ENCODE measurements around the gene ALPL. TPM values are rescaled to one million over a fixed set of nuclear protein-coding genes. Genes with fewer than 3 reads are reported as not detected.

Gene ALPL
- total and polyA plus RNA-seq, 4 donors = 3.3 to 93.1 (median 40.7) TPM

DNA sequence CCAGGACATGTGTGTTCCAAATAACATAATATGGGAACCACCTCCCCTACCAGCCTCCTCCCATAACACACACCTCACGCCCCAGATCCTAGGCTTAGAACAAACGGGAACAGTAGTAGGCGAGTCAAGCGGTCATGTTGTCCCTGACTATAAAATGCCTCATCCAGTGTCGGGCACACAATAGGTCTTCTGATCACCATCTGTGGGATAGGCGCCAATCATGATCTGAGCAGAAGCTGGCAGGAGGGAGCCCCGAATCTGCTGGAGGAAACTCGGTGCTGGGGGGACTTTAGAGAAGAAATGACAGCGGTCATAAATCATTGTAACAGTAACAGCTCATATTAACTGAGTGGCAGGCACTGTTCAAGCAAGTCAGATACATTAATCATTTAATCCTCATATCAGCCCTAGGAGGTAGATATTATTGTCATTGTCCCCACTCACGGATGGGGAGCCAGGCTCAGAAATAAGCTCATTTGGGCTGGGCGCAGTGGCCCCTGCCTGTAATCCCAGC lies 13.4 kb downstream of the ALPL start (continued):
- TF ChIP-seq, protein P1, sequence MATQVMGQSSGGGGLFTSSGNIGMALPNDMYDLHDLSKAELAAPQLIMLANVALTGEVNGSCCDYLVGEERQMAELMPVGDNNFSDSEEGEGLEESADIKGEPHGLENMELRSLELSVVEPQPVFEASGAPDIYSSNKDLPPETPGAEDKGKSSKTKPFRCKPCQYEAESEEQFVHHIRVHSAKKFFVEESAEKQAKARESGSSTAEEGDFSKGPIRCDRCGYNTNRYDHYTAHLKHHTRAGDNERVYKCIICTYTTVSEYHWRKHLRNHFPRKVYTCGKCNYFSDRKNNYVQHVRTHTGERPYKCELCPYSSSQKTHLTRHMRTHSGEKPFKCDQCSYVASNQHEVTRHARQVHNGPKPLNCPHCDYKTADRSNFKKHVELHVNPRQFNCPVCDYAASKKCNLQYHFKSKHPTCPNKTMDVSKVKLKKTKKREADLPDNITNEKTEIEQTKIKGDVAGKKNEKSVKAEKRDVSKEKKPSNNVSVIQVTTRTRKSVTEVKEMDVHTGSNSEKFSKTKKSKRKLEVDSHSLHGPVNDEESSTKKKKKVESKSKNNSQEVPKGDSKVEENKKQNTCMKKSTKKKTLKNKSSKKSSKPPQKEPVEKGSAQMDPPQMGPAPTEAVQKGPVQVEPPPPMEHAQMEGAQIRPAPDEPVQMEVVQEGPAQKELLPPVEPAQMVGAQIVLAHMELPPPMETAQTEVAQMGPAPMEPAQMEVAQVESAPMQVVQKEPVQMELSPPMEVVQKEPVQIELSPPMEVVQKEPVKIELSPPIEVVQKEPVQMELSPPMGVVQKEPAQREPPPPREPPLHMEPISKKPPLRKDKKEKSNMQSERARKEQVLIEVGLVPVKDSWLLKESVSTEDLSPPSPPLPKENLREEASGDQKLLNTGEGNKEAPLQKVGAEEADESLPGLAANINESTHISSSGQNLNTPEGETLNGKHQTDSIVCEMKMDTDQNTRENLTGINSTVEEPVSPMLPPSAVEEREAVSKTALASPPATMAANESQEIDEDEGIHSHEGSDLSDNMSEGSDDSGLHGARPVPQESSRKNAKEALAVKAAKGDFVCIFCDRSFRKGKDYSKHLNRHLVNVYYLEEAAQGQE (IDR thresholded peaks at IDR 0.05) = no peak
- TF ChIP-seq GABPA (IDR thresholded peaks at IDR 0.05 in 1 of 2, conservative IDR thresholded peaks at IDR 0.05 in 1 of 2) = no peak

DNA sequence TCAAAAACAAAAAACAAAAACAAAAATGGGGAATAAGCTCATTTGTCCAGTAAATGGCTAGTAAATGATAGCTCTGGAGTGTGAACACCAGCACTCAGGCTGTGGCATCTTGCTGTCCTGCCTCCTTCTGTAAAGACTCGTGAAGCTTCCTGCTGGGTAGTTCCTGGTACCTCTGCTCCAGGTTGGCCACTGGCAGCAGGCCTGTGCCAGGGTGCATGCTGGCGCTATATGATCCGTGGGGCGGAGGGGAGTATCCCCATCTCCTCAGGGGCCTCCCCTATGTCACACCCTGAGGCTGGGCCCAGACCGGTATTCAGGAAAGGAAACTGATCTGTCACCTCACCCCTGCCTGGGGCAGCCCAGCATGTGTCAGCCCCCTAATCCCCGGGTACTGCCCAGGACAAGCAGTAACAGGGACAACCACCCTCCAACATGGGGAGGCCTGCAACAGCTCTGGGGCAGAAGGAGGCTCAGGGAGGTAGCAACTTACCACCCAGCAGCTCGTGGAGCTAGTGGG lies 14.1 kb downstream of the ALPL start:
- Histone ChIP-seq H3K36me3 (ENCODE audit: control insufficient read depth in 4 of 4, insufficient read depth in 3 of 4, low read depth in 1 of 4, low read length in 3 of 4) (no peaks in the 10 kb centered on the region), H3K4me3 (ENCODE audit: low read depth in 1 of 3, low read length in 3 of 3) (no peak overlapping the region), H3K27me3 (ENCODE audit: control insufficient read depth in 4 of 4, insufficient read depth in 4 of 4, low read length in 3 of 4) (no peaks in the 10 kb centered on the region), H3K4me1 (ENCODE audit: control insufficient read depth in 4 of 4, insufficient read depth in 4 of 4, low read length in 3 of 4) (peaks cover 0 to 3% (median 0%) of the 10 kb centered on the region in 4 donors), H3K9me3 (ENCODE audit: control insufficient read depth in 4 of 4, low read length in 3 of 4) (no peaks in the 10 kb centered on the region), H3K9ac (ENCODE audit: low read depth in 1 of 2, low read length in 2 of 2) (no peak overlapping the region), H3K27ac (ENCODE audit: low read depth in 1 of 2, low read length in 2 of 2) (no peak overlapping the region)
- no peak for TF ChIP-seq HNF4G (IDR thresholded peaks at IDR 0.05)
- no peak for TF ChIP-seq RAD21 (IDR thresholded peaks at IDR 0.05)
- no peak for DNase-seq (ENCODE audit: low spot score)
- 85% methylated on average over 7 of the region's 7 CpGs for WGBS

DNA sequence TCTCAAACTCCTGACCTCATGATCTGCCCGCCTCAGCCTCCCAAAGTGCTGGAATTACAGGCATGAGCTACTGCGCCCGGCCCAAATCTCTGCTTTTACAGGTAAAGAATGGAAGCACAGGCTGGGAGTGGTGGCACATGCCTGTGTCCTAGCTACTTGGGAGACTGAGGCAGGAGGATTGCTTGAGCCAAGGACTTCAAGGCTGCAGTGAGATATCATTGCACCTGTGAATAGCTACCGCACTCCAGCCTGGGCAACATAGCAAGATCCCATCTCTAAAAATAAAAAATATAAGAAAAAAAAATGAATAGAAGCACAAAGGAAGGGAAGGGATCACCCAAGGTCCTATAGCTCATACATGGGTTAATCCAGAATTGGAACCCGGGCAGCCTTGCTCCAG lies 15.0 kb downstream of the ALPL start:
- DNase-seq (ENCODE audit: low spot score) = no peak
- Histone ChIP-seq H3K36me3 (ENCODE audit: control insufficient read depth in 4 of 4, insufficient read depth in 3 of 4, low read depth in 1 of 4, low read length in 3 of 4) (no peaks in the 10 kb centered on the region), H3K27ac (ENCODE audit: low read depth in 1 of 2, low read length in 2 of 2) (no peak overlapping the region), H3K27me3 (ENCODE audit: control insufficient read depth in 4 of 4, insufficient read depth in 4 of 4, low read length in 3 of 4) (no peaks in the 10 kb centered on the region), H3K9ac (ENCODE audit: low read depth in 1 of 2, low read length in 2 of 2) (no peak overlapping the region), H3K4me1 (ENCODE audit: control insufficient read depth in 4 of 4, insufficient read depth in 4 of 4, low read length in 3 of 4) (peaks cover 0 to 3% (median 0%) of the 10 kb centered on the region in 4 donors), H3K4me3 (ENCODE audit: low read depth in 1 of 3, low read length in 3 of 3) (no peak overlapping the region), H3K9me3 (ENCODE audit: control insufficient read depth in 4 of 4, low read length in 3 of 4) (no peaks in the 10 kb centered on the region)
- 90% methylated on average over 5 of the region's 5 CpGs for WGBS
- TF ChIP-seq RAD21 (IDR thresholded peaks at IDR 0.05) (no peak), FOXA1 (IDR thresholded peaks at IDR 0.05) (no peak), GABPA (IDR thresholded peaks at IDR 0.05 in 1 of 2, conservative IDR thresholded peaks at IDR 0.05 in 1 of 2) (no peak), EGR1 (IDR thresholded peaks at IDR 0.05; ENCODE audit: low read depth in 2 of 2) (no peak), SP1 (IDR thresholded peaks at IDR 0.05) (no peak), JUND (IDR thresholded peaks at IDR 0.05) (no peak), TAF1 (conservative IDR thresholded peaks at IDR 0.05) (no peak), HNF4A (conservative IDR thresholded peaks at IDR 0.05) (no peak), FOXA2 (IDR thresholded peaks at IDR 0.05) (no peak)
- TF ChIP-seq, protein P1 (IDR thresholded peaks at IDR 0.05) = no peak
- TF ChIP-seq, protein P2, sequence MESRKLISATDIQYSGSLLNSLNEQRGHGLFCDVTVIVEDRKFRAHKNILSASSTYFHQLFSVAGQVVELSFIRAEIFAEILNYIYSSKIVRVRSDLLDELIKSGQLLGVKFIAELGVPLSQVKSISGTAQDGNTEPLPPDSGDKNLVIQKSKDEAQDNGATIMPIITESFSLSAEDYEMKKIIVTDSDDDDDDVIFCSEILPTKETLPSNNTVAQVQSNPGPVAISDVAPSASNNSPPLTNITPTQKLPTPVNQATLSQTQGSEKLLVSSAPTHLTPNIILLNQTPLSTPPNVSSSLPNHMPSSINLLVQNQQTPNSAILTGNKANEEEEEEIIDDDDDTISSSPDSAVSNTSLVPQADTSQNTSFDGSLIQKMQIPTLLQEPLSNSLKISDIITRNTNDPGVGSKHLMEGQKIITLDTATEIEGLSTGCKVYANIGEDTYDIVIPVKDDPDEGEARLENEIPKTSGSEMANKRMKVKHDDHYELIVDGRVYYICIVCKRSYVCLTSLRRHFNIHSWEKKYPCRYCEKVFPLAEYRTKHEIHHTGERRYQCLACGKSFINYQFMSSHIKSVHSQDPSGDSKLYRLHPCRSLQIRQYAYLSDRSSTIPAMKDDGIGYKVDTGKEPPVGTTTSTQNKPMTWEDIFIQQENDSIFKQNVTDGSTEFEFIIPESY (IDR thresholded peaks at IDR 0.05) = no peak
- TF ChIP-seq, protein P3, sequence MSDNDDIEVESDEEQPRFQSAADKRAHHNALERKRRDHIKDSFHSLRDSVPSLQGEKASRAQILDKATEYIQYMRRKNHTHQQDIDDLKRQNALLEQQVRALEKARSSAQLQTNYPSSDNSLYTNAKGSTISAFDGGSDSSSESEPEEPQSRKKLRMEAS (IDR thresholded peaks at IDR 0.05) = no peak

Data from liver (tissue), 9 donors.